IPS-18c (cell line): Measurements from ENCODE around the gene PEX14.
"Not testable (repeated sequence)": the region's sequence is repeated elsewhere in the genome, so short reads cannot be mapped to it uniquely, and the experiment has no call there.

Source experiments
- H3K4me3 ChIP-seq: 2 replicates; pipeline ENCODE4 v1.7.0; 2013; ENCODE audit warnings: low read depth, mild to moderate bottlenecking, low read length, moderate library complexity; ENCODE audit not compliant: insufficient read depth
- H3K9me3 ChIP-seq: one replicate; pipeline ENCODE4 v1.6.1; 2013; ENCODE audit warnings: mild to moderate bottlenecking, low read length, moderate library complexity; ENCODE audit not compliant: control insufficient read depth, insufficient read depth

PEX14 gene

DNA sequence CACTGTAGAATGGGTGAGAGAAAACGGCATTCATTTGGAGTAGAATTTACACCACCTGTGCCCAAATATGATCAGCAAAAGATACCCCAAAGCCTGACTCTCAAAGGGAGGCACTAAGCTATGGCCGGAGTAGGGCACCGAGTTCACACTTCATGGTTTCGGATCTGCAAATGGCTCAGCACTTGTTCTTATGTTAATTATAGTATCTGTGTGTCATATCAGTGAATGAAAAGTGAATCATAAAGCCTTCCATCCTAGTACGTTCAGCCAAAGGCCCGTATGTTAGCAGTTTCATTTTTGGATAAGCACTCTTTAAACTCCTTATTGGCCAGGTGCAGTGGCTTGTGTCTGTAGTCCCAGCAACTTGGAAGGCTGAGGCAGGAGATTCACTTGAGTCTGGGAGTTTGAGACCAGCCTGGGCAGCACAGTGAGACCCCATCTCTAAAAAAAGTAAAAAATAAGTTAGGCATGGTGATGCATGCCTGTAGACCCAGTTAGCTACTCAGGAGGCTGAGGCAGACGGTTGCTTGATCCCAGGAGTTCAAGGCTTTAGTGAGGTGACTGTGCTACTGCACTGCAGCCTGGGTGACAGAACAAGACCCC is 29.9 kb upstream of the PEX14 start:
- no peak overlapping the region for H3K4me3 ChIP-seq

DNA sequence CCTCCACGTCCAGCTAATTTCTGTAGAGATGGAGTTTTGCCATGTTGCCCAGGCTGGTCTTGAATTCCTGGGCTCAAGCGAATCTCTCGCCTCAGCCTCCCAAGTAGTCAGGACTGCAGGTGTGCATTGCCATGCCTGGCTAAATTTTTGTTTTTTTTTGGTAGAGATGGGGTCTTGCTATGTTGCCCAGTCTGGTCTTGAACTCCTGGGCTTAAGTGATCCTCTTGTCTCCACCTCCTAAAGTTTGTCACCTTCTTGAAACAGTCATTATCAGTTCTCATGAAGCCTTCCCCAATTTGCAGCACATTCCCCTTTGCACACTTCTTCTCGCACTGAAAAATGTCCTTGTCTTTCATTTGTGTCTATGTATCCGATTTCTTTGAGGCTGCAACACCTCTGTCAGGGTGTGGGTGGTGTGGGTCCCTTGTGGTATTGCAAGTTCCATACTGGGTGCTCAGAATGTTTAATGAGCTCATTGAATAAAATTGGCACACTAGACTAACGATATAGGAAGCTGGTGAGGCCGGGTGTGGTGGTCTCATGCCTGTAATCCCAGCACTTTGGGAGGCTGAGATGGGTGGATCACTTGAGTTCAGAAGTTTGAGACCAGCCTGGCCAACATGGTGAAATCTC is 27.8 kb upstream of the PEX14 start:
- Histone ChIP-seq H3K9me3 (no peaks in the 10 kb centered on the region), H3K4me3 (no peak overlapping the region)

More for the DNA sequence above, 29.9 kb upstream of the PEX14 start:
- no peaks in the 10 kb centered on the region for H3K9me3 ChIP-seq

DNA sequence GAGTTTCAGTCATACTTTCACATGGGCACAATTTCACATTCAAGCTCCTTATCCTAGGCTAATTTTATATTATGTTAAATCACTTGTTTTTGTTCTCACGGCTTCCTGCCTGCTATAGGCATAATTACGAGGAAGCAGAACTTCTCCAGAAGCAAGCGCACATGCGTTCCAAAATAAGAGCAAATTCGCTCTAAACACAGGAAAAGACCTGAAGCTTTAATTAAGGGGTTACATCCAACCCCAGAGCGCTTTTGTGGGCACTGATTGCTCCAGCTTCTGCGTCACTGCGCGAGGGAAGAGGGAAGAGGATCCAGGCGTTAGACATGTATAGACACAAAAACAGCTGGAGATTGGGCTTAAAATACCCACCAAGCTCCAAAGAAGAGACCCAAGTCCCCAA is 25.0 kb upstream of the PEX14 start, which contains the start of gene CORT:
Gene CORT, plus strand, starts transcription at position 281 of the 400 bp plus-strand sequence. CDS start 193 bp downstream, outside the sequence.
- no peaks in the 10 kb centered on the region for H3K9me3 ChIP-seq
- H3K4me3 ChIP-seq: no peak within 1 kb of the TSS

DNA sequence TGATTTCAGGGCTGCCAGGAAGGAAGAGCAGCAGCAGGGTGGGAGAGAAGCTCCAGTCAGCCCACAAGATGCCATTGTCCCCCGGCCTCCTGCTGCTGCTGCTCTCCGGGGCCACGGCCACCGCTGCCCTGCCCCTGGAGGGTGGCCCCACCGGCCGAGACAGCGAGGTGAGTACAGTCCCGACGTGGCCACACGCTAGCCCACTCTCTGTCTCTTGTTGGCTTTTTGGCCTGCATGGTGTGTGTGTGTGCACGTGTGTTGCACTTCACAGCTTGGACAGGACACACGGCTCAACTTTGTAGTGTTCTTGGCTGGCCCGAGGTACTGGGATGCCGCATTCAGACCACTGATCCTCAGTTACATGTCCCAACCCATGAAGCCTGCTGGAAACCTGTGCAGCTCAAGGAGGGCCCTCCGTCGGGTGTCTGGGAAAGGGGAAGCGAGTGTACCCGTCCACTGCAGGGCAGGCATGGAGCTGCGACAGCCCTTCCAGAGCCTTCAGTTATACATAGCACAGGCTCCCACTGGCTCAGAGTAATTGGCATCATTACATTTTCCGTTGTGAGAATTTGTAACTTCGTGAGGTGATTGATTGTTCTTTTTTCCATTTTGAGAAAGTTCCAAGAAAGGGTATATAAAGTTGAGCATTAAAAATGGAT is 24.5 kb upstream of the PEX14 start:
- Histone ChIP-seq H3K4me3 (no peak overlapping the region), H3K9me3 (no peaks in the 10 kb centered on the region)

DNA sequence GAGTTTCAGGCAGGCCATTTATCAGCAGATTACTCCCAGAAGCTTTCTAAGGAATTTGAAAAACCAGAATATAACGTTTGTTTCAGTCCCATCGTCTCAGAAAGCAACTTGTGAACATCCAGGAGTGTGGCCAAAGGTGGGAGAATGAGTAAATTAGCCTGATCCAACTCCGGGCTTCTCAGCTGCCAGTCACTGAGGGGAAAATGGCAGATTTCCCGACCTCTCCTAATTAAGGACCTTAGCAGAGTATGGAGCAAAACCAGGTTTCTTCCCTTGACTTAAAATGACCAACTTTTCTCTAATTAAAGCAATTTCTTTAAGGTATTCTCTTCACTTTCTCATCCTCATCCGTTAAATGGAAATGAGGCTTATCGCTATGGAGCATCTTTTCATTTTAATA is 23.9 kb upstream of the PEX14 start:
- Histone ChIP-seq H3K9me3 (no peaks in the 10 kb centered on the region), H3K4me3 (no peak overlapping the region)

DNA sequence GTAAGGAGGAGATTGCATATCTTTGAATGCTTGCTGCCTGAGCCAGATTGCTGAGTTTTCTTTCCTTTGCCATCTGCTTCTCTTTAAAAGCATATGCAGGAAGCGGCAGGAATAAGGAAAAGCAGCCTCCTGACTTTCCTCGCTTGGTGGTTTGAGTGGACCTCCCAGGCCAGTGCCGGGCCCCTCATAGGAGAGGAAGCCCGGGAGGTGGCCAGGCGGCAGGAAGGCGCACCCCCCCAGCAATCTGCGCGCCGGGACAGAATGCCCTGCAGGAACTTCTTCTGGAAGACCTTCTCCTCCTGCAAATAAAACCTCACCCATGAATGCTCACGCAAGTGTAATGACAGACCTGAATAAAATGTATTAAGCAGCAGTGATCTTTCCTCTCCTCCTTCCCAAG is 23.5 kb upstream of the PEX14 start:
- H3K9me3 ChIP-seq: no peaks in the 10 kb centered on the region
- no peak overlapping the region for H3K4me3 ChIP-seq

DNA sequence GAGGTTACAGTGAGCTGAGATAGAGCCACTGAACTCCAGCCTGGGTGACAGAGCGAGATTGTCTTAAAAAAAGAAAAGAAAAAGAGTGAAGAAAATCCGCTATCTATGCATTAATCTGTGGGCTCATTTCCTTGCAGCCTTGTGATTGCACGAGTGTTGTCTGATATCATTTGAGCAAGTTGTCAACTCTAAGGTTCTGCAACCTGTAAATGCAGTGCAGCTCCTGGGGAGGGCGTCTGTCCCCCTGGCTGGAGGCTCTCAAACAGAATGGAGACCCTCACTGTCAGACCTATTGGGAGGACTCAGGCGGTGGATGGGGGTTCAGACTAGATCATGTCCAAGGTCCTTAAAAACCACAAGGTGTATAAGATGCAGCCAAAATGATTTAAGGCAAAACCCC is 18.7 kb upstream of the PEX14 start:
- peaks cover 2% of the 10 kb centered on the region for H3K9me3 ChIP-seq
- H3K4me3 ChIP-seq: no peak overlapping the region

DNA sequence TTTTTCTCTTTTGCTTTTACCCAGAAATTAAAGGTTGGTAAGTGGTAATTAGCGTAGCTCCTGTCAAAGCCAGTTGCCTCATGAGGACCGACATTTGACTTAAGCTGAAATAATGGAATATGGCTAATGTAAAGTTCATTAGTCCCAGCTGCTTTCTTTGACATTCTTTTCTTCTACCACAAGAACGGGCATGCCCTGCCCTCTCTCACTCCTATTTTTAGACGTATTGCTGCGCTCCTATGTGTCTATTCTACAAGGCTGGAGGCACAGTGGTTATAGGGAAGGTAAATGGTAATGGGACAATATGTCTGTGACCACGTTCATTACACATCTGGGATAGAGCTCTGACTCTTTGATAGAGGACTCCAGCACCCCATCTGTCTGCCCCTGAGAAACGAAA is 18.1 kb upstream of the PEX14 start:
- H3K4me3 ChIP-seq: no peak overlapping the region
- peaks cover 2% of the 10 kb centered on the region for H3K9me3 ChIP-seq

DNA sequence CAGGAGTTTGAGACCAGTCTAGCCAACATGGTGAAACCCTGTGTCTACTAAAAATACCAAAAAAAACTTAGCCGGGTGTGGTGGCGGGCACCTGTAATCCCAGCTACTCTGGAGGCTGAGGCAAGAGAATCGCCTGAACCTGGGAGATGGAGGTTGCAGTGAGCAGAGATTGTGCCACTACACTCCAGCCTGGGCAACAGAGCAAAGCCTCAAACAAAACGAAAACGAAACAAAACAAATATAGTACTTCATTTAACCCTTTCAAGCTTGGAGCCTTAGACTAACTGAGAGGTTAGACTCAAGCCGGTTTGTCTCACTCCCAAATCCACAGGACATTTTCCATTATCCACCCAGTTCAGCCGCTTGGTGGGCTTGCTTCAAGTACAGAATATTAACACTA is 17.3 kb upstream of the PEX14 start:
- H3K9me3 ChIP-seq, H3K4me3 ChIP-seq: not testable (repeated sequence)

DNA sequence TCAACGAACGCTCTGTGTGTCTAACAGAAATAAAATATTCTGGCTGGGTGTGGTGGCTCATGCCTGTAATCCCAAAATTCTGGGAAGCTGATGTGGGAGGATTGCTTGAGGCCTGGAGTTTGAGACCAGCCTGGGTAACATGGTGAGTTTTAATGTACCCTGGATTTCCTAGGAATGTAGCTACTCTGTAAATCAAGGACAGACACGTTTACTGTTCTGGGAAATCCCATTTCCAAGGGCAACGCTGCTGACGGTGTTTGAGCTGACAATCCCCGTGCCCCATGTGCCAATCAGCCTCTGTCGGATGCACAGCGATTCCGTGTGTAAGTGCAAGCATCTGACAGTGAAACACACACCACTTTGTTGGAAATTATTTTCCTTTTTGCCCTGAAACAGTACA is 16.9 kb upstream of the PEX14 start:
- Histone ChIP-seq H3K9me3 (peaks cover 2% of the 10 kb centered on the region), H3K4me3 (no peak overlapping the region)

DNA sequence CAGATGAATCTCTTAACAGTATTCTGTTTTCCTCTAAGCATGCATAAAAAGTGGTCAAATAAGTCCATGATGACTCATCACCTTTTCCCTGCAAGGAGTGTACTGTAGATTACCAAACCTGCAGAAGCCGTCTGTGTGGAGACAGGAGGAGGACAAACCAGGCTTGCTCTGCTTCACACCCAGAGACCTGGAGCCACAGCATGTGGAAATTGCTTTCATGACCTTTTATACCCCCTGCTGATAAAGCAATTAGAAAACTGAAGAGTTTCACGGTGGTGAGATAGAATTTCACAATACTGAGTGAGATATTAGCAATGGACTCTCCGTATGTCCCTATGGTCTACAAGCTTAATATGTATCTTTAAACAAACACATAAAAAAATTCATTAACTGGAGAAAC is 15.6 kb upstream of the PEX14 start:
- no peak overlapping the region for H3K4me3 ChIP-seq
- peaks cover 2% of the 10 kb centered on the region for H3K9me3 ChIP-seq

DNA sequence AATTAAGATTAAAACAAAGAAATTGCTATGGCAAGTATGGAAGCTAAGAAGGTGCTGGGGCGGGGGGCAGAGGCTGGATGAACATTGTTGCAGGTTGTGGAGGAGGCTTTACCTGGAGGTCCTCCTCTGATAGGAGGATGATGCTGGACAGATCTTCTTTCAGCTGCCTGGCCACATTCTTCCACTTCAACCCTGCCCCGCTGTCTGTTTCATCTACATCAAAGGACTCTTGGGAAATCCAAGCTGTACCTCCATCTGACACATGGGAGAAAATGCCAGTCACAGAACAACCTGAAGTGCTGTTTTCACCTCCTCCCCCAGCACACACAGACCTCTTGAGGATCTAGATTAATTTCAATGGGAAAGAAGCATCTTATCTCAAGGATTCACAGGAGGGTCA is 7.7 kb upstream of the PEX14 start:
- H3K4me3 ChIP-seq: no peak overlapping the region

DNA sequence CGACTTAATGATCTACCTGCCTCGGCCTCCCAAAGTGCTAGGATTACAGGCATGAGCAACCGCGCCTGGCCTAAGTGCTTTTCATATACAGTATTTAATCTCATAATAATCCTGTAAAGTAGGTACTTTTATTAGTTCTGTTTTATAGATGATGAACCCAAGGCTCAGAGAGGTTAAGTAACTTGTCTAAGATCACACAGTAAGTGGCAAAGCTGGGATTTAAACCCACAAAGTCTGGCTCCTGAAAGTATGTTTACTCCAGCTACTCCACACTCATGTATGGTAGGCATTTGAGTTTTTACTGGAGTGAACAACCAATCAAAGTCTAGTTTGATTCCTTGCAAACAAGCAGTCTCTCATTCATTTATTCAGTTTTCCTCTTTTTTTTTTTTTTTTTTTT is 4.7 kb upstream of the PEX14 start:
- Histone ChIP-seq H3K4me3 (no peak overlapping the region), H3K9me3 (no peaks in the 10 kb centered on the region)

More for the DNA sequence above, 7.7 kb upstream of the PEX14 start:
- no peaks in the 10 kb centered on the region for H3K9me3 ChIP-seq

DNA sequence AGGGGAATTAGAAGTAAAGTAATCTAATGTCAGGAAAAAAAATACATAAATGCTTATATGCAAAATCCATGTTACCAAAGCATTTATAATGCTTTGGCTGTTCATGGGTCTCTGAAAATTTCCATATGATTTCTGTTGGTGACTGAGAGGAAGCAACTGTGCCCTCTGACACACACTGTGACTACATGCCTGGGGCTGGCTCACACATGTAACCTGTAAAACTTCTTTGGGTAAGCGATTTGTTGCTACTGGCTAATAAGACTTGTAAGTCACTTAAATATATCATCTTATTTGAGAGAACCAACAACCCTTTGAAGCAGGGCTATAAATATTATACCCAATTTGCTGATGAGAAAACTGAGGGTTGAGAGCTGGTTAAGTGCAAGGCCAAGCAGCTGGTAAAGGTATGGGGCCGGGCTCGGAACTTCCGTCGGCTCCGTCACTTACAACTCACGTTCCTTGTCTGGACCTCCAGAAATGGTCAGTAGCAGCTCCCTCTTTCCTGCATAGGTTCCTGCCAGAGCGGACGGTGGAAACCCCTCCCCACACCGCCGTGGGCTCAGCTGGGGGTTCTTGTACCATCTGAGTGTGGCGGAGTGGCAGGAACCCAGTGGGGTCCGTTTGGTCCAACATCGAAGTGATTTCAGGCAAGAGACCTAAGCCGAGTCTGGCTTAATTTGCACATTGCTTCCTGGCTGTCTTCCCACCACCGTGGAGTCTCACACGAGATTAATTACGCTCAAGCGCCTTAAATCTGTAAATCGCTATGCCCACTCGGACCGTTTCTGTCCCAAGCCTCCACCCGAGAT is 3.1 kb upstream of the PEX14 start:
- Histone ChIP-seq H3K9me3 (no peaks in the 10 kb centered on the region), H3K4me3 (peak overlapping the region; percentile 80)

DNA sequence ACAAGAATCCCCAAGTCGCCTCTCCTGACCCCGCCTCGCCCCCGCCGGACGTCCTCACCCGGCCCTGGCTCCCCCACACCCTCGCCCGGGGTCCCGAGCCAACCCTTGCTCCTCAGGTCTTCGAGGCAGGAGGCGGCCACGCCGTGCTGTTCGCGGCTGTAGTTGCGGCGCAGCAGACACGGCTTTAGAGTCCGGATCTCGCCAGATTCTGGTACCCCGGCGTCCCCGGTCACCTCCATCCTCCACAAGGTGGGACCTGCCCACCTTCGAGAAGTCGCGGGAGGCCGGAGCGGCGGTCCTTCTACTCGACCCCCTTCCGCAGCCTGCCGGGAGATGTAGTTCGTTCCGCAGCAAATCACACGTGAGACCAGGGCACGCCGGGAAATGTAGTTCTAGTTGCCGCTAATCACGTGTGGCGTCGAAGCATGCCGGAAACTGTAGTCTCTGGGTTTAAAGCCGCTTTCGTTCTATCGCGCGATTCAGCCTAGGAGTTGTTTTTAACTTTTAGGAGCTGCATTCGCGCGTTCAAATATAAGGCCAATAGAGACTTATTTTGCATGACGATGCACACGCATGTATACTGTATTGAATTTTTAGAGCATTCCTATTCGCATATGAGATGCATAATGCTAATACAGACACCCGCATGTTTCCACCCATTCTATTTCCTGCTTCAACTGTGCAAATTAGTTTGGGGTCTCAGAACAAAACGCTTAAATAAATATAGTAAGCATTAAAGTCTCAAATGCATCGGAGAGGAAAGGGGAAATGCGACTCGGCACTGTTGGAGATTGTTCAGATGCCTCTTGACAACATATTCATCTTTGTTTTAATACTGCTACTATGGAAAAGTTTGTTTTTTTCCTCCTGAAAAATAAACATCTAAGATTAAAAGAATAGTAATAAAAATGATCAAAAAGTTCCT is 2.3 kb upstream of the PEX14 start, which contains the start of gene DFFA:
Gene DFFA, minus strand, starts transcription at position 310 of the 925 bp plus-strand sequence. Its CDS starts 71 bp downstream, at position 239.
- peak within 1 kb of the TSS; percentile 80 for H3K4me3 ChIP-seq
- no peaks in the 10 kb centered on the region for H3K9me3 ChIP-seq

DNA sequence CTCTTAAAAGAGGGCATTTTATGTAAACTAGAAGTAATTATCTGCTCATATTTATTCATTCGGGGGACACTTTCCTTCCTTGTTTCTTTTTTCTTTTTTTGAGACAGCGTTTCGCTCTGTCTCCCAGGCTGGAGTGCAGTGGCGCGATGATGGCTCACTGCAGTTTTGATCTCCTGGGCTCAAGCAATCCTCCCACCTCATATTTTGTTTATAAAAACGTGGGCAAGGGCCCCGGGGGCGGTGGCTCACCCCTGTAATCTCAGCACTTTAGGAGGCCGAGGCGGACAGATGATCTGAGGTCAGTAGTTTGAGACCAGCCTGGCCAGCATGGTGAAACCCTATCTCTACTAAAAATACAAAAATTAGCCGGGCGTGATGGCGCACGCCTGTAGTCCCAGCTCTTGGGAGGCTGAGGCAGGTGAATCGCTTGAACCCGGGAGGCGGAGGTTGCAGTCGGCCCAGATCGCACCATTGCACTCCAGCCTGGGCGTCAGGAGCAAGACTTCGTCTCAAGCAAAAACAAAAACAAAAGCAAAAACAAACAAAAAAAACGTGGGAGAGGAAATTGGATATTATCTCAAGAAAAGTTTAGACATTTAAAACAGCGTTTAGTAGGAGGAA is 1.5 kb upstream of the PEX14 start:
- Histone ChIP-seq H3K9me3 (no peaks in the 10 kb centered on the region), H3K4me3 (no peak overlapping the region)
